HS-27A (cell line): ENCODE measurements around the gene DCST2.
A peak's percentile ranks its signal among the peaks of the same experiment; 100 is the strongest.

Source experiments
- DNase-seq: peaks from one replicate; pipeline ENCODE4 v3.0.0-alpha.2; 2012; ENCODE audit warnings: low read depth, missing footprints

Gene DCST2

GRCh38 chr1:154975409-154976059 is 58.0 kb downstream of the DCST2 start:
- DNase-seq: no peak

- peak; percentile 93 for DNase-seq
These were observed 58.7 kb downstream of the DCST2 start for GRCh38 chr1:154974808-154975408.

GRCh38 chr1:154974102-154974807 is 59.3 kb downstream of the DCST2 start, which contains the start of gene CKS1B:
Gene CKS1B, plus strand, starts transcription at chr1:154974681. Its CDS starts 65 bp downstream, at chr1:154974746.
- peak; percentile 99 for DNase-seq

- DNase-seq: peak; percentile 96
These were observed 60.1 kb downstream of the DCST2 start for GRCh38 chr1:154973344-154974101.

GRCh38 chr1:154972517-154973343 is 60.9 kb downstream of the DCST2 start:
- peak; percentile 92 for DNase-seq

GRCh38 chr1:154972213-154972516 is 61.4 kb downstream of the DCST2 start:
- DNase-seq: no peak

- no peak for DNase-seq
These were observed 62.1 kb downstream of the DCST2 start for GRCh38 chr1:154971341-154971998.

- peak; percentile 83 for DNase-seq
These were observed 62.8 kb downstream of the DCST2 start, which contains the start of gene SHC1 for GRCh38 chr1:154970631-154971340. Gene SHC1, minus strand, starts transcription at chr1:154970747. Its CDS starts 221 bp downstream, at chr1:154970526.

- no peak for DNase-seq
These were observed 63.6 kb downstream of the DCST2 start for GRCh38 chr1:154969860-154970452.

GRCh38 chr1:154969246-154969645 is 64.3 kb downstream of the DCST2 start:
- DNase-seq: no peak

GRCh38 chr1:154968731-154969130 is 64.8 kb downstream of the DCST2 start:
- DNase-seq: no peak
